GM23248 (cell line): ENCODE results near the gene FAM181B. TPM values are rescaled to one million over a fixed set of nuclear protein-coding genes. Genes with fewer than 3 reads are reported as not detected.
"Not testable (repeated sequence)": the region's sequence is repeated elsewhere in the genome, so short reads cannot be mapped to it uniquely, and the experiment has no call there.

ENCODE experiments used
- DNase-seq: peaks from one replicate; pipeline ENCODE4 v3.0.0-alpha.2; 2015
- H2AFZ ChIP-seq: fragments of 200-600 bp; sonication (generic); 2 replicates; pipeline ENCODE4 v1.6.1; 2016; ENCODE audit warnings: antibody characterized with exemption
- H3F3A ChIP-seq: fragments of 200-600 bp; sonication (generic); 2 replicates; pipeline ENCODE4 v1.6.1; 2016; ENCODE audit warnings: mild to moderate bottlenecking, antibody characterized with exemption, mixed run types; ENCODE audit not compliant: insufficient read depth
- H3K27ac ChIP-seq: fragments of 200-600 bp; sonication (generic); 2 replicates; pipeline ENCODE4 v1.5.1; 2016; ENCODE audit warnings: mild to moderate bottlenecking
- H3K27me3 ChIP-seq: fragments of 200-600 bp; sonication (generic); replicated peaks from 2 replicates; pipeline ENCODE4 v1.6.1; 2016; ENCODE audit warnings: mild to moderate bottlenecking; ENCODE audit not compliant: insufficient read depth
- H3K36me3 ChIP-seq: fragments of 200-600 bp; sonication (generic); 2 replicates; pipeline ENCODE4 v1.6.1; 2016; ENCODE audit warnings: low read depth, mild to moderate bottlenecking
- H3K4me1 ChIP-seq: fragments of 200-600 bp; sonication (generic); 2 replicates; pipeline ENCODE4 v1.6.1; 2016; ENCODE audit warnings: mild to moderate bottlenecking; ENCODE audit not compliant: insufficient read depth
- H3K4me2 ChIP-seq: fragments of 200-600 bp; sonication (generic); one replicate; pipeline ENCODE4 v1.6.1; 2016; ENCODE audit warnings: mild to moderate bottlenecking; ENCODE audit not compliant: unreplicated experiment
- H3K4me3 ChIP-seq: fragments of 200-600 bp; sonication (generic); 2 replicates; pipeline ENCODE4 v1.5.1; 2016; ENCODE audit warnings: mild to moderate bottlenecking
- H3K79me2 ChIP-seq: fragments of 200-600 bp; sonication (generic); 2 replicates; pipeline ENCODE4 v1.6.1; 2016; ENCODE audit warnings: mild to moderate bottlenecking; ENCODE audit not compliant: insufficient read depth
- H3K9ac ChIP-seq: fragments of 200-600 bp; sonication (generic); 2 replicates; pipeline ENCODE4 v1.6.1; 2016; ENCODE audit warnings: mild to moderate bottlenecking
- H3K9me2 ChIP-seq: fragments of 200-600 bp; sonication (generic); 2 replicates; pipeline ENCODE4 v1.6.1; 2016; ENCODE audit warnings: mixed run types, mild to moderate bottlenecking, moderate library complexity; ENCODE audit not compliant: insufficient read depth
- H3K9me3 ChIP-seq: fragments of 200-600 bp; sonication (generic); one replicate; pipeline ENCODE4 v1.6.1; 2017; ENCODE audit warnings: low read depth
- H4K20me1 ChIP-seq: fragments of 200-600 bp; sonication (generic); 2 replicates; pipeline ENCODE4 v1.6.0; 2016; ENCODE audit not compliant: insufficient read depth
- EZH2 ChIP-seq: fragments of 200-600 bp; sonication (generic); IDR thresholded peaks from 2 replicates; pipeline ENCODE4 v1.6.1; 2018; ENCODE audit warnings: antibody characterized with exemption, mild to moderate bottlenecking; ENCODE audit not compliant: insufficient read depth, poor library complexity, severe bottlenecking
- EZH2phosphoT487 ChIP-seq: fragments of 200-600 bp; sonication (generic); IDR thresholded peaks from 2 replicates; pipeline ENCODE4 v1.6.1; 2018; ENCODE audit warnings: antibody characterized with exemption, moderate library complexity, mild to moderate bottlenecking, low read depth; ENCODE audit not compliant: insufficient read depth
- WGBS, 2 experiments: methylation state at CpG; one replicate each; pipeline ENCODE4 v1.1.6; 2015 to 2017; ENCODE audit warnings: low lambda C conversion rate in 2 of 2, low coverage in 1 of 2; ENCODE audit errors: missing lambda C conversion rate in 2 of 2; 5-methylcytosine and 5-hydroxymethylcytosine counted together
- in situ Hi-C: fragments of 300-500 bp; cut with MboI; formaldehyde crosslinking; loops from 2 replicates; pipeline ENCODE4 v1.15.0; 2020
- polyA plus RNA-seq: library from polyadenylated mRNA; unstranded; fragments of >200 nt; fragmentation: Nextera tagmentation; extraction: Ambion mirVana; gene quantifications from 2 replicates; pipeline ENCODE4 v1.2.1, GENCODE V29; 2016
- total RNA-seq: library from RNA; depleted of rRNA; stranded (reverse); fragments of >200 nt; shearing (Covaris generic); gene quantifications from 2 replicates; pipeline ENCODE4 v1.2.3, GENCODE V29; 2014

Gene FAM181B
- total and polyA plus RNA-seq, 2 experiments from 2014 or later = not detected

GRCh38 chr11:82692981-82693380 lies 40.7 kb downstream of the FAM181B start:
- Histone ChIP-seq H3K4me3 (no peak overlapping the region), H3F3A (no peaks in the 10 kb centered on the region), H3K4me2 (no peak overlapping the region), H3K9ac (no peak overlapping the region), H3K9me2 (no peaks in the 10 kb centered on the region), H3K27ac (no peak overlapping the region), H3K36me3 (no peaks in the 10 kb centered on the region), H2AFZ (no peak overlapping the region), H4K20me1 (no peaks in the 10 kb centered on the region), H3K27me3 (no peaks in the 10 kb centered on the region; the same call in 1 of the 2 replicates), H3K79me2 (no peaks in the 10 kb centered on the region), H3K4me1 (no peaks in the 10 kb centered on the region), H3K9me3 (no peaks in the 10 kb centered on the region)
- DNase-seq = no peak
- no peak for TF ChIP-seq EZH2phosphoT487
- in situ Hi-C loops = loop anchor here (25.0 kb wide), 1 partner anchor 1119 kb away; no protein-coding TSS in a partner anchor

- in situ Hi-C loops = loop anchor here (25.0 kb wide), 1 partner anchor 1123 kb away; no protein-coding TSS in a partner anchor
- H3K9me2 ChIP-seq, H3K4me1 ChIP-seq, DNase-seq, H3K4me2 ChIP-seq, H3K9ac ChIP-seq, H2AFZ ChIP-seq, H3F3A ChIP-seq, H4K20me1 ChIP-seq, H3K27ac ChIP-seq, H3K9me3 ChIP-seq, H3K79me2 ChIP-seq, H3K36me3 ChIP-seq: not testable (repeated sequence)
- peaks cover 18% of the 10 kb centered on the region for H3K27me3 ChIP-seq
- WGBS, 2 experiments = 79 to 80% methylated on average over 19 of the region's 23 CpGs
- H3K4me3 ChIP-seq = peak overlapping the region; percentile 55; the same call in 1 of the 2 replicates
Observed at GRCh38 chr11:82689347-82689746, 44.3 kb downstream of the FAM181B start.

- TF ChIP-seq EZH2phosphoT487 (no peak), EZH2 (no peak)
- H2AFZ ChIP-seq = no peak overlapping the region
- no peaks in the 10 kb centered on the region for H3F3A ChIP-seq
- no peak overlapping the region for H3K4me3 ChIP-seq
- no peak overlapping the region for H3K9ac ChIP-seq
- no peaks in the 10 kb centered on the region for H3K36me3 ChIP-seq
- H3K27ac ChIP-seq = no peak overlapping the region
- H3K9me3 ChIP-seq = no peaks in the 10 kb centered on the region
- 39% methylated on average over 2 of the region's 2 CpGs for WGBS, 2 experiments
- H3K4me1 ChIP-seq = no peaks in the 10 kb centered on the region
- peaks cover 28% of the 10 kb centered on the region for H3K27me3 ChIP-seq
- H3K4me2 ChIP-seq = no peak overlapping the region
- H4K20me1 ChIP-seq = no peaks in the 10 kb centered on the region
- H3K9me2 ChIP-seq = no peaks in the 10 kb centered on the region
- in situ Hi-C loops = loop anchor here (25.0 kb wide), 1 partner anchor 1126 kb away; no protein-coding TSS in a partner anchor
- H3K79me2 ChIP-seq = no peaks in the 10 kb centered on the region
- no peak for DNase-seq
Observed at GRCh38 chr11:82686211-82686610, 47.5 kb downstream of the FAM181B start.

GRCh38 chr11:82683029-82683428 lies 50.6 kb downstream of the FAM181B start:
- Histone ChIP-seq H3K4me2 (no peak overlapping the region), H3K27me3 (peaks cover 28% of the 10 kb centered on the region), H3K9ac (no peak overlapping the region), H3K9me3 (no peaks in the 10 kb centered on the region), H3K36me3 (no peaks in the 10 kb centered on the region), H3K4me3 (no peak overlapping the region), H3K79me2 (no peaks in the 10 kb centered on the region), H3K9me2 (no peaks in the 10 kb centered on the region), H2AFZ (no peak overlapping the region), H3K4me1 (no peaks in the 10 kb centered on the region), H3K27ac (no peak overlapping the region), H4K20me1 (no peaks in the 10 kb centered on the region), H3F3A (no peaks in the 10 kb centered on the region)
- DNase-seq = no peak
- TF ChIP-seq EZH2 (no peak), EZH2phosphoT487 (no peak)
- in situ Hi-C loops = loop anchor here (25.0 kb wide), 1 partner anchor 1129 kb away; no protein-coding TSS in a partner anchor
- WGBS, 2 experiments = 68 to 69% methylated on average over 5 of the region's 5 CpGs

- in situ Hi-C loops = loop anchor here (25.0 kb wide), 1 partner anchor 1130 kb away; no protein-coding TSS in a partner anchor
- WGBS, 2 experiments = 2 to 5% methylated on average over 5 to 6 of the region's 6 CpGs
Observed at GRCh38 chr11:82682003-82682751, 51.5 kb downstream of the FAM181B start.

More at GRCh38 chr11:82682003-82682751, 51.5 kb downstream of the FAM181B start:
- H3K4me3 ChIP-seq = no peak overlapping the region
- no peaks in the 10 kb centered on the region for H3K9me3 ChIP-seq
- TF ChIP-seq EZH2phosphoT487 (no peak), EZH2 (no peak)
- H4K20me1 ChIP-seq = no peaks in the 10 kb centered on the region
- H2AFZ ChIP-seq = no peak overlapping the region
- peak; percentile 69 for DNase-seq
- H3K9ac ChIP-seq = no peak overlapping the region
- no peaks in the 10 kb centered on the region for H3K4me1 ChIP-seq
- H3K4me2 ChIP-seq = peak overlapping the region; percentile 22
- no peak overlapping the region for H3K27ac ChIP-seq
- H3K9me2 ChIP-seq = no peaks in the 10 kb centered on the region
- no peaks in the 10 kb centered on the region for H3K36me3 ChIP-seq
- no peaks in the 10 kb centered on the region for H3F3A ChIP-seq
- peaks cover 29% of the 10 kb centered on the region for H3K27me3 ChIP-seq
- no peaks in the 10 kb centered on the region for H3K79me2 ChIP-seq
